WTC11 (cell line): ENCODE results near the gene TTC28.

Experiments
- ELF4 ChIP-seq: sonication (generic); formaldehyde crosslinking; IDR thresholded peaks from 2 replicates; pipeline ENCODE4 v1.8.1; 2022; ENCODE audit warnings: low read depth, mild to moderate bottlenecking, moderate library complexity, missing genetic modification reagents
- NR2C2 ChIP-seq: sonication (generic); formaldehyde crosslinking; IDR thresholded peaks from 2 replicates; pipeline ENCODE4 v1.8.0; 2022; ENCODE audit warnings: mild to moderate bottlenecking, missing genetic modification reagents
- TCF7 ChIP-seq: sonication (generic); formaldehyde crosslinking; IDR thresholded peaks from 2 replicates; pipeline ENCODE4 v1.8.0; 2022; ENCODE audit warnings: mild to moderate bottlenecking, low read depth, missing genetic modification reagents, moderate library complexity
- TF ChIP-seq, protein P1 (sequence below): sonication (generic); formaldehyde crosslinking; IDR thresholded peaks from 2 replicates; pipeline ENCODE4 v1.8.1; 2023; ENCODE audit warnings: mild to moderate bottlenecking, missing genetic modification reagents, moderate library complexity

DNA sequence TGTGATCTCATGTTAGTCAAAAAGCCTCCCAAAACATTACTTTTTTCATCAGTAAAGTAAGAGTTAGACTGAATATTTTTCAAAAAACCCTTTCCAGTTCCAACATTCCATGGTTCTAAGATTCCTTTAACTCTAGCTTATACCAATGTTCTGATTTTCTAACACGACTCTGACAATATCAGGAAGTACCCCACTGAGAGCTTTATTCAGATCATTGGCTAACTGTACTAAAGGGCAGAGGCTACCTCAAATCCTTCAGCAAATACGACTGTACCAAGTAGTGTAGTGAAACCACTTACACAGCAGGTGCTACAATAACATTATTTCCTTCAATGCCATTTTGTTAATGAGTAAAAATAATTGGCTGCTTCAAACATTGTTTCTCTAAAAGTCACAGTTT is 547.2 kb downstream of the TTC28 start:
- TF ChIP-seq NR2C2 (CRISPR knock-in tag) = no peak
- TF ChIP-seq TCF7 (CRISPR knock-in tag) = no peak
- TF ChIP-seq ELF4 (CRISPR knock-in tag) = no peak
- TF ChIP-seq, protein P1, sequence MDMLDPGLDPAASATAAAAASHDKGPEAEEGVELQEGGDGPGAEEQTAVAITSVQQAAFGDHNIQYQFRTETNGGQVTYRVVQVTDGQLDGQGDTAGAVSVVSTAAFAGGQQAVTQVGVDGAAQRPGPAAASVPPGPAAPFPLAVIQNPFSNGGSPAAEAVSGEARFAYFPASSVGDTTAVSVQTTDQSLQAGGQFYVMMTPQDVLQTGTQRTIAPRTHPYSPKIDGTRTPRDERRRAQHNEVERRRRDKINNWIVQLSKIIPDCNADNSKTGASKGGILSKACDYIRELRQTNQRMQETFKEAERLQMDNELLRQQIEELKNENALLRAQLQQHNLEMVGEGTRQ (CRISPR knock-in tag) = no peak
